Immature natural killer cell (primary cell): Measurements from ENCODE around the gene PRIM1. TPM values are rescaled to one million over a fixed set of nuclear protein-coding genes. Genes with fewer than 3 reads are reported as not detected.
"Not testable (repeated sequence)": the region's sequence is repeated elsewhere in the genome, so short reads cannot be mapped to it uniquely, and the experiment has no call there.

ENCODE experiments used
- DNase-seq, 3 donors: peaks; one replicate each; pipeline ENCODE4 v3.0.0; 2022; ENCODE audit warnings: mixed read lengths in 1 of 3
- H3K27ac Mint-ChIP-seq, 6 donors: one replicate each; pipeline ENCODE4 v1.8.0; 2020; ENCODE audit warnings: mixed read lengths in 6 of 6, mild to moderate bottlenecking in 5 of 6, inconsistent platforms in 4 of 6, moderate library complexity in 3 of 6
- H3K27me3 Mint-ChIP-seq, 3 donors: one replicate each; pipeline ENCODE4 v1.8.0; 2020 to 2021; ENCODE audit warnings: low read depth in 3 of 3, mild to moderate bottlenecking in 3 of 3, mixed read lengths in 3 of 3, moderate library complexity in 3 of 3, inconsistent platforms in 1 of 3
- H3K36me3 Mint-ChIP-seq, 3 donors: one replicate each; pipeline ENCODE4 v1.8.0; 2020; ENCODE audit warnings: mixed read lengths in 3 of 3, inconsistent platforms in 2 of 3, mild to moderate bottlenecking in 2 of 3
- H3K4me1 Mint-ChIP-seq, 2 donors: one replicate each; pipeline ENCODE4 v1.8.0; 2020; ENCODE audit warnings: inconsistent platforms in 2 of 2, mild to moderate bottlenecking in 2 of 2, mixed read lengths in 2 of 2, moderate library complexity in 1 of 2
- H3K4me3 Mint-ChIP-seq, 5 donors: one replicate each; pipeline ENCODE4 v1.8.0; 2020; ENCODE audit warnings: mild to moderate bottlenecking in 5 of 5, mixed read lengths in 5 of 5, inconsistent platforms in 3 of 5, moderate library complexity in 3 of 5
- H3K9me3 Mint-ChIP-seq, 6 donors: one replicate each; pipeline ENCODE4 v1.8.0; 2020; ENCODE audit warnings: mild to moderate bottlenecking in 6 of 6, mixed read lengths in 6 of 6, inconsistent platforms in 4 of 6, moderate library complexity in 3 of 6
- polyA plus RNA-seq, 3 donors: library from polyadenylated mRNA; unstranded; fragments of 300-500 nt; fragmentation: Illumina TruSeq; gene quantifications; one replicate each; pipeline ENCODE4 v1.2.3, GENCODE V29; 2021

The PRIM1 gene
- polyA plus RNA-seq, 3 donors from 2014 or later: 24.6 to 31.7 (median 27.4) TPM

DNA sequence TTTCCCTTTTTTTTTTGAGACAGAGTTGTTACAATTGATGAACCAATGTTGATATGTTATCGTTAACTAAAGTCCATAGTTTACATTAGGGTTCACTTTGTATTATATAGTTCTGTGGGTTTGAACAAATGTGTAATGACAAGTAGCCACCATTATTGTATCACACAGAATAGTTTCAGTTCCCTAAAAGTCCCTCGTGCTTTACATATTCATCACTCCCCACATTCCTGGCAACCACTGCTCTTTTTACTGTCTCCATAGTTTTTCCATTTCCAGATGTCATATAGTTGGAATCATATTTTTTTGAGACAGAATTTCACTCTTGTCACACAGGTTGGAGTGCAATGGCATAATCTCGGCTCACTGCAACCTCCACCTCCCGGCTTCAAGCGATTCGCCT is 23.5 kb upstream of the PRIM1 start:
- Mint-ChIP-seq H3K36me3 (no peaks in the 10 kb centered on the region), H3K4me3 (no peak overlapping the region), H3K4me1 (no peaks in the 10 kb centered on the region), H3K9me3 (no peaks in the 10 kb centered on the region), H3K27ac (no peak overlapping the region), H3K27me3 (peaks cover 0 to 2% (median 0%) of the 10 kb centered on the region in 3 donors)
- DNase-seq: no peak

DNA sequence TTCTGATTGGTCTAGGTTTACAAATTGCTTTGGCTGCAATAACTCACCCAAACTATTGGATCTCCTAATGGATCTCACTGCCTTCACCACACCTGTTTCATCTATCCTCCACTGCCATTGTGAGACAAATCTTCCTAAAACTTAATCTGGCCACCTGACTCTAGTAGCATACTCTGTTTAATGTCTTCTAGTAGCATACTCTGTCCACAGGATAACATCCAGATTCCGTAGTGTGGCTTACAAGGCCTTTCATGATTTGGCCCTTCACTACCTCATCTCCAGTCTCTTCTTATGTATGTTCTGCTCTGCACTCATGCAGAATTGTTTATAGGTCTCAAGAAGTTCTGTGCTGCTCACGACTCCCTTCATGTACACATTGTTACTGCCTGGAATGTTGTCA is 21.0 kb upstream of the PRIM1 start:
- Mint-ChIP-seq H3K4me3 (no peak overlapping the region), H3K27ac (no peak overlapping the region), H3K4me1 (no peaks in the 10 kb centered on the region), H3K36me3 (no peaks in the 10 kb centered on the region), H3K27me3 (peaks cover 0 to 2% (median 0%) of the 10 kb centered on the region in 3 donors), H3K9me3 (no peaks in the 10 kb centered on the region)
- no peak for DNase-seq

DNA sequence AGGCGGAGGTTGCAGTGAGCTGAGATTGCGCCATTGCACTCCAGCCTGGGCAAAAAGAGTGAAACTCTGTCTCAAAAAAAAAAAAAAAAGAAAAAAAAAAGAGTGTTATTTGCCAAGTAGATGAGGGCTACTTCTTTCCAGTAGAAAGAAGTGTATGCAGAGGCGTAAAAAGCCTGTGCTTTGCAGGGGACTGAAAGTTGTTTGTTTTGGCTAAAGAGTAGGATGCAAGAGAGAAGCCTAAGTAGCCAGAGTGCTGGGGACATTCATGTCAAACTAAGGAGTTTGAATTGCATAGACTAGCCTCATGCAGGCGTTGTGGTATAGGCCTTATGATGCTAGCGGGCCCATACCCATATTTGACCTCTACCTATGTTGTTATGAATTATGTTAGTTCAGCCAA is 20.5 kb upstream of the PRIM1 start:
- peaks cover 0 to 2% (median 0%) of the 10 kb centered on the region in 3 donors for H3K27me3 Mint-ChIP-seq
- H3K4me3 Mint-ChIP-seq: no peak overlapping the region
- H3K36me3 Mint-ChIP-seq: no peaks in the 10 kb centered on the region
- no peaks in the 10 kb centered on the region for H3K4me1 Mint-ChIP-seq
- no peaks in the 10 kb centered on the region for H3K9me3 Mint-ChIP-seq
- DNase-seq: no peak
- H3K27ac Mint-ChIP-seq: no peak overlapping the region

DNA sequence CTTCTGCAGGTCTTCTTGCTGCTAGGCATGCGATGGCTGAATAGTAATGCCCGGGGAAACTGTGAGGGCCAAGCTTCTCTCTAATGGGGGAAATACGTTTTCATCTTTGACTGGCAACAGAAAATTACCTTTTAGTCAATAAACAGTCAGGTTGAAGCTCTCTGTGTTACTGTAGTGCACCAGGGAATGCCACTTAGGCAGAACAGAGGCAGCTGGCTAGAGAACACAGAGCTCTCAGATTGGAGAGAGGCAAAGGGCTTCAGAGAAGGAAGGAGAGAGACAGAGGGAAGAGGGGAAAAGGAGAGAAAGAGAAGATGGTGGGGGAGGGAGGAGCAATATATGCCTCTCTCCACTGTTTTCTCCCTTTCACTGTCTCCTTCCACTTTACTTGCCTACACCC is 17.7 kb upstream of the PRIM1 start:
- H3K27ac Mint-ChIP-seq: no peak overlapping the region
- H3K4me1 Mint-ChIP-seq: no peaks in the 10 kb centered on the region
- no peak overlapping the region for H3K4me3 Mint-ChIP-seq
- H3K9me3 Mint-ChIP-seq: no peaks in the 10 kb centered on the region
- H3K36me3 Mint-ChIP-seq: no peaks in the 10 kb centered on the region
- no peak for DNase-seq
- peaks cover 0 to 2% (median 0%) of the 10 kb centered on the region in 3 donors for H3K27me3 Mint-ChIP-seq

DNA sequence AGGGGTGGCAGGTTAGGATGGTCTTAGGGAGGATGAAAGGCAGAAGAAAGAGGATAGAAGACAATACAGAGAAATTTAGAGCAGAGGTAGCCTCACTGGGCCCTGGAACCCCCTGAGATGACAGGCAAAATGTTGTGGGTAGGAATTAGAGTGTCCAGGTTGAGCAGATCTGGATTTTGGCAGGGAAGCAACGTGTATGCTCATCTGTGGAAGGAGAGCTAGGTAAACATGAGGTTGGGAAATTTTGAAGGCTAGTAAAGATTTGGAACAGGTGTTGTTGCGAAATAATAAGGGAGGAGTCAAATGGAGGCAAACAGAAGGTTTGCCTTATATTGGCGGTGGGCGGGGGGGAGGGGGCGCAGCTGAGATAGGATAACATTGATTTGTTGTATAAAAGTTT is 16.3 kb upstream of the PRIM1 start:
- H3K4me1 Mint-ChIP-seq: no peaks in the 10 kb centered on the region
- no peak overlapping the region for H3K4me3 Mint-ChIP-seq
- H3K27ac Mint-ChIP-seq: no peak overlapping the region
- DNase-seq: no peak
- no peaks in the 10 kb centered on the region for H3K9me3 Mint-ChIP-seq
- peaks cover 0 to 2% (median 0%) of the 10 kb centered on the region in 3 donors for H3K27me3 Mint-ChIP-seq
- H3K36me3 Mint-ChIP-seq: no peaks in the 10 kb centered on the region

DNA sequence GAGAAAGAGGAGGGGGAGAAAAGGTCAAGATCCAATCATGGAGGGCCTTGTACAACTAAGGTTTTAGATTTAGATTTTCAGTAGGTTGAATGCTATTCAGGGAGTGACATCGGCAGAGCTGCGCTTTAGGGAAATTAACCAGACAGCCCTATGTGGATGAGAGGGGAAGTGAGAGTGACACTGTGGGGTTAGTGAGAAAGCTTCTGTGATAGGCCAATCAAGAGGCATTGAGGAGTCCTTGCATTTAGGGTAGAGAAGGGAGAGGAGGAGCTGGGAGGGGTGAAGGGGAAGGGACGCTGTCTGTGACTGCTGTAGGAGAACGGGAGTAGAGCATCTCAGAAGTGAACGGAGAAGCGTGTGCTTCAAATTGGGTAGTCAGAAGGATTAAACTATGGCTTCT is 14.4 kb upstream of the PRIM1 start:
- Mint-ChIP-seq H3K4me3 (no peak overlapping the region), H3K27ac (no peak overlapping the region), H3K27me3 (peaks cover 0 to 2% (median 0%) of the 10 kb centered on the region in 3 donors), H3K36me3 (no peaks in the 10 kb centered on the region), H3K4me1 (no peaks in the 10 kb centered on the region), H3K9me3 (no peaks in the 10 kb centered on the region)
- no peak for DNase-seq

DNA sequence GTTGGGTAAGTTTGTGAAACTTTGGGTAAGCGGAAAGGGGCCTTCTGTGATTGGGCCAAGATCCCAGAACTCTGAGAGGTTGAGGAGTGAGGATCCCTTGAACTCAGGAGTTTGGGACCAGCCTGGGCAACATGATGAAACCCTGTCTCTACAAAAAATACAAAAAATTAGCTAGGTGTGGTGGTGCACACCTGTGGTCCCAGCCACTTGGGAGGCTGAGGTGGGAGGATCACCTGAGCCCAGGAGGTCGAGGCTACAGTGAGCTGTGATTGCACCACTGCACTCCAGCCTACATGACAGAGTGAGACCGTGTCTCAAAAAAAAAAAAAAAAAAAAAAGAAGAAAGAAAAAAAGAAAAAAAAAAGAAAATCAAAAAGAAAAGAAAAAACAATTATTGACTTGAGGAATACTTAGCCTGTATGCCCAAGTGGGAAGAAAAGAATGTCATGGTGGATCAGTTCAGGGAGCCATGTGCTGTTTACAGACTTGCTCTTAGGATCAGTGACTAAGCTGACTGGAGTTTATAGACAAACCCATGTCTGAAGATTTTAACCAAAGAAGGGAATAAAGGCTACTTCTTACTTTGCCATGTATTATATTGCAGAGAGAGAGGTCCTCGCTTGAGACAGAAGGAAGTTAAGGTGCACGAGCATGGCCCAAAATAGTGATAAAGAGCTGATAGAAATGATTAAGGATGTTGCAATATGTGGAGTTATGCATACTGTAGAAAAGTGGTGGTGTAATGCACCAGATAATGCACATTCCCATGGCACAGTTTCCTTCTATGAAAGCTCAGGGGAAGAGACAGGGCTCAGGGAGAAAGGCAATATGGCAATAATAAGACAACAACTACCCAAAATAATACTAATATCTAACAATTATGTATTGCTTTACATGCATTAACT is 11.9 kb upstream of the PRIM1 start:
- H3K4me3 Mint-ChIP-seq: no peak overlapping the region
- DNase-seq: no peak
- H3K27me3 Mint-ChIP-seq: peaks cover 0 to 3% (median 2%) of the 10 kb centered on the region in 3 donors
- no peak overlapping the region for H3K27ac Mint-ChIP-seq
- no peaks in the 10 kb centered on the region for H3K9me3 Mint-ChIP-seq
- no peaks in the 10 kb centered on the region for H3K4me1 Mint-ChIP-seq
- H3K36me3 Mint-ChIP-seq: no peaks in the 10 kb centered on the region

DNA sequence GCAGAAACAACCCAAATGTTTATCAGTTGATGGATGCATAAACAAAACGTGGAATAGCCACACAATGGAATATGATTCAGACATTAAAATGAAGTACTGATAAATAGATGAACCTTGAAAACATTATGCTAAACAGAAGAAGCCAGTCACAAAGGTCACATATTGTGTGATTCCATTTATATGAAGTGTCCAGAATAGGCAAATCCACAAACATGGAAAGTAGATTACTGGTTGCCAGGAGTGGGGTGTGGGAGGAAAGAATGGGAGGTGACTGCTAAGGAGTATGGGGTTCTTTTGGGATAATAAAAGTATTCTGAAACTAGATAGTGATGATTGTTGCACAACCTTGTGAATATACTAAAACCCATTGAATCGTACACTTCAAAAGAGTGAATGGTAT is 9.7 kb upstream of the PRIM1 start:
- peaks cover 2 to 6% (median 2%) of the 10 kb centered on the region in 3 donors for H3K27me3 Mint-ChIP-seq
- H3K4me1 Mint-ChIP-seq: peaks cover 0 to 4% of the 10 kb centered on the region in 2 donors
- H3K36me3 Mint-ChIP-seq: peaks cover 0 to 4% (median 0%) of the 10 kb centered on the region in 3 donors
- H3K27ac Mint-ChIP-seq: no peak overlapping the region
- no peak for DNase-seq
- no peak overlapping the region for H3K4me3 Mint-ChIP-seq
- H3K9me3 Mint-ChIP-seq: no peaks in the 10 kb centered on the region

DNA sequence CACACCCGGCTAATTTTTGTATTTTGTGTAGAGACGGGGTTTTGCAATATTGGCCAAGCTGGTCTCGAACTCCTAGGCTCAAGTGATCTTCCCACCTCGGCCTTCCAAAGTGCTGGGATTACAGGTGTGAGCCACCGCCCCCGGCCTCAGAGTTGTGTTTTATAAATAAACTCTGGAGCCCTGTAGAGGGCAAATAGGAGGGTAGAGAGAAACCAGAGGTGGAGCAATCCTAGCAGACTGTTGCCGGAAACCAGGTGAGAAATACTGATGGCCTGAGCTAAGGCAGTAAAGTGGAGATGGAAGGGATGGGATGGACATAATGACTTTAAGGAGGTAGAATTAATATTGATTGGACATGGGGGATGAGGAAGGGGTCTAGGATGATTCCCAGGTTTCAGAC is 8.3 kb upstream of the PRIM1 start:
- Mint-ChIP-seq H3K27me3 (peaks cover 0 to 6% (median 2%) of the 10 kb centered on the region in 3 donors), H3K9me3 (no peaks in the 10 kb centered on the region), H3K36me3 (peaks cover 0 to 4% (median 0%) of the 10 kb centered on the region in 3 donors), H3K4me1 (peaks cover 0 to 6% of the 10 kb centered on the region in 2 donors), H3K4me3 (no peak overlapping the region), H3K27ac (no peak overlapping the region)
- no peak for DNase-seq

DNA sequence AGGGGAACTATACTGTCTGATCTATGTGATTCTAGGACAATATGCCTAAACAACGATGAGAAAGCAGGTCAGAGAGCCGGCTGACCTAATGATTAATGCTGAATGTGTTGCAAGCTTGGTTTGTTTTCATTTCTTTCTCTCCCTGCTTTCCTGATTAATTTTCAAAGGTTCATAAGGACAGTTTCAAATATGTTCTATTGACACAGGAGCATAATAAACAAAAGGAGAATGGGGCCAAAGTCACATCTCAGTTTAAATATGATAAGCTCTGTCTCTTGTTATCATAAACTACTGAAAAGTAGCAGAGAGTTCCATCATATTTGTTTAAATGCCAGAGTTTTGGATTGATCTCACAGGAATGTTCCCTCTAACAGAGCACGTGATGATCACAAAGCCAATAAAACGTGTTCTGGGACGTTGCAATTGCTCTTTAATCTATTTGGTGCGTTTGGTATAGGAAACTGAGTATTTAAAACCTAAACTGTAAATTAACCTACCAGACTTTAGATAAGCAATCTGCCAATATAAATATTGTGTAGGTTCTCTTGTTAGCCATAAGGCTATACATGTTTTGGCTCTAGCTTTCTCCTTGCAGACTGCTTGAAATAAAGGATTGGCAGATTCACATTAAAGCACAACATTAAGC is 7.3 kb upstream of the PRIM1 start:
- Mint-ChIP-seq H3K27me3 (peaks cover 0 to 6% (median 2%) of the 10 kb centered on the region in 3 donors), H3K27ac (no peak overlapping the region), H3K4me3 (no peak overlapping the region), H3K4me1 (peaks cover 0 to 6% of the 10 kb centered on the region in 2 donors), H3K36me3 (peaks cover 0 to 4% (median 0%) of the 10 kb centered on the region in 3 donors), H3K9me3 (no peaks in the 10 kb centered on the region)
- DNase-seq: no peak

DNA sequence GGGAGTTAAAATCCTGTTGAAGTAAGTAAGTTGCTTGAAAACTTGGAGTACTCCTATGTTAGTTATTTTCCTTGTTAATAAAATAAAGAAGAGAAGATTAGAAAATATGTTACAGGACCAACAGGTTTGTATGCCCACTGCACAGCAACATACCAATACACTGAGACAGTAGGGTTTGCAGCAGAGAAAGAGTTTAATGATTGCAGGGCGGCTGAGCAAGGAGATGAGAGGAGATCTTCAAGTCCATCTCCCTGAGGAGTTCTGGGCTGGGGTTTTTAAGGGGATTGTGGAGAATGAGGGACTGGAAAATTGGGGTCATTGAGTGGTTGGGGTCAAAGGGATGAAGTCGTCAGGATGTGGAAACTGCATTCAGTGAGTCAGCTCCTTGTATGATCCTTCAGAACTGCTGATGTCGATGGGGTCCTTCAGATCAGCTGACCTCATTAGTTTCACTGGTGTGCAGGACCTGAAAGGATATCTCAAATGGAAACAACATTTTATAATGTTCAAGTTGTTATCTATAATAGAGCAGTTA is 6.7 kb upstream of the PRIM1 start:
- H3K4me3 Mint-ChIP-seq: no peak overlapping the region
- H3K27ac Mint-ChIP-seq: no peak overlapping the region
- peaks cover 0 to 6% (median 2%) of the 10 kb centered on the region in 3 donors for H3K27me3 Mint-ChIP-seq
- peaks cover 0 to 6% of the 10 kb centered on the region in 2 donors for H3K4me1 Mint-ChIP-seq
- no peaks in the 10 kb centered on the region for H3K9me3 Mint-ChIP-seq
- peaks cover 0 to 4% (median 0%) of the 10 kb centered on the region in 3 donors for H3K36me3 Mint-ChIP-seq
- no peak for DNase-seq

DNA sequence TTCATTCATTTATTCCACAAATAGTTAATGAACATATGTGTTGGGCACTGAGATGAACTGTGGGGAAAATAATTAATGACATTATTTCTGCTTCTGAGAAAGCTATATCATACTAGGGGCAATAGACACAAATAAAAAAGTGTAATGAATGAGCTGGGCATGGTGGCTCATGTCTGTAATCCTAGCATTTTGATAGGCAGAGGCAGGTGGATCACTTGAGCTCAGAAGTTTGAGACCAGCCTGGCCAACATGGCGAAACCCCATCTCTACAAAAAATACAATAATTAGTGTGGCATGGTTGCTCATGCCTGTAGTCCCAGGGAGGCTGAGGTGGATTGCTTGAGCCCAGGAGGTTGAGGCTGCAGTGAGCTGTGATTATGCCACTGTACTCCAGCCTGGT is 5.8 kb upstream of the PRIM1 start:
- H3K36me3 Mint-ChIP-seq, H3K4me1 Mint-ChIP-seq, H3K27me3 Mint-ChIP-seq, DNase-seq, H3K27ac Mint-ChIP-seq, H3K9me3 Mint-ChIP-seq, H3K4me3 Mint-ChIP-seq: not testable (repeated sequence)

DNA sequence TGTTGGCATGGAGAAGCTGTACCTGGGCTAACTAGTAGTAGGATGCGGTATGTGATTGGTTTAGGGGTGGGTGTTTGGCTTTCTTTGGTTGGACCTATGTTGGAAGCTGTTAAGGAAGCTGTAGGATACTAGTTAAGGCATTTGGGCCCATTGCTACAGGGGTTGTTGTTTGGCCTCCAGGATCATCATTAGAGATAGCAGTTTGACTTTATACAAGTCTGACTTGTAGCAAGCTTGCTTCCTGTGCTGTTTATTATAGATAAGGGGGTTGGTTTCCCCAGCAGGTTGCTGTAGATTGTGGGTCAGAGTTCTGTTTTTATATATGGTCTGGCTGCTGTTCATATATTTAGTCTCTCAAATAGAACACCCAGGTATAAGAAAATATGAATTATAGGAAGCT is 1.4 kb upstream of the PRIM1 start:
- Mint-ChIP-seq H3K9me3 (no peaks in the 10 kb centered on the region), H3K4me3 (peak overlapping the region; percentile 29 to 68 (median 56)), H3K27me3 (peaks cover 0 to 8% (median 5%) of the 10 kb centered on the region in 3 donors), H3K27ac (peak overlapping the region in 3 of 6 donors; percentile 17 to 36 (median 18)), H3K36me3 (peaks cover 3 to 5% (median 4%) of the 10 kb centered on the region in 3 donors), H3K4me1 (peaks cover 19 to 41% of the 10 kb centered on the region in 2 donors)
- no peak for DNase-seq

DNA sequence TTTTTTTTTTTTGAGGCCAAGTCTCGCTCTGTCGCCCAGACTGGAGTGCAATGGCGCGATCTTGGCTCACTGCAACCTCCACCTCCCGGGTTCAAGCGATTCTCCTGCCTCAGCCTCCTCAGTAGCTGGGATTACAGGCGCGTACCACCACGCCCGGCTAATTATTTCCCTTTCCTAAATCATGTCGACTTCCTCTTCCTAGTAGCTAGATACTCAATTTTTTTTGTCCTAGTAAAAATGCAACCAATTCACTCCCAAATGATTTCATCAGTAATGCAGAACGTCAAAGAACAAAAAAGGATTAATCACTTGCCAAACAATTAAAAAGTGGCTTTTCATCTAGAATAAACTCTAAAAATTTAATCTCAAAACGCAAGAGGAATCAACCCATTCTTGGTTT is 1.5 kb downstream of the PRIM1 start:
- peaks cover 19 to 35% of the 10 kb centered on the region in 2 donors for H3K4me1 Mint-ChIP-seq
- not testable (repeated sequence) for DNase-seq, H3K9me3 Mint-ChIP-seq, H3K27me3 Mint-ChIP-seq
- H3K27ac Mint-ChIP-seq: peak overlapping the region in 1 of 6 donors; percentile 39
- H3K4me3 Mint-ChIP-seq: peak overlapping the region in 3 of 5 donors; percentile 21 to 26 (median 22)
- peaks cover 13 to 23% (median 15%) of the 10 kb centered on the region in 3 donors for H3K36me3 Mint-ChIP-seq
